ENCODE results near the gene BPIFA1. TPM values are rescaled to one million over a fixed set of nuclear protein-coding genes. Genes with fewer than 3 reads are reported as not detected.

The BPIFA1 gene
- total RNA-seq, 2 experiments from 2014 or later: not detected

DNA sequence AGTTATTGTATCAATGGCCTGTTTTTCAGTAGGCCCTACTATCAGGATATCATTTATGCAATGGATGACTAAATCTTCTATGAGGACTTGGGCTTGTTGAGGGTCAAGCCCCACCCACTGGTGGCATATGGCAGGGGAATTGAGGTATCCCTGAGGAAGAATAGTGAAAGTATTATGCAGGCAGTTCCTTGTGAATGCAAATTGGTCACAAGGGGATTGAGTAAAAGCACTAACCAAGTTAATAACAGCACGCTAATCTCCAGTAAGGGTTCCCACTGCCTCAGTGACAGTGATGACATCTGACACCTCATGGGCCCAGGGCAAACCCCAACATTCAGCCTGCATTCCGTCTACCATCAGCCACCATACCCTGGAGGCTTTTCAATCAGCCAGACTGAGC, 14.9 kb downstream of the BPIFA1 start:
- H3K4me3 Mint-ChIP-seq: no peak overlapping the region
- CTCF ChIA-PET: no interaction called here
- H3K27me3 Mint-ChIP-seq: peaks cover 12% of the 10 kb centered on the region
- no peaks in the 10 kb centered on the region for H3K4me1 Mint-ChIP-seq
- H3K9me3 Mint-ChIP-seq: no peaks in the 10 kb centered on the region
- no peak for DNase-seq
- POLR2A ChIA-PET: no interaction called here
- no peak overlapping the region for H3K27ac Mint-ChIP-seq
- no peaks in the 10 kb centered on the region for H3K36me3 Mint-ChIP-seq (ENCODE audit: low read depth)

DNA sequence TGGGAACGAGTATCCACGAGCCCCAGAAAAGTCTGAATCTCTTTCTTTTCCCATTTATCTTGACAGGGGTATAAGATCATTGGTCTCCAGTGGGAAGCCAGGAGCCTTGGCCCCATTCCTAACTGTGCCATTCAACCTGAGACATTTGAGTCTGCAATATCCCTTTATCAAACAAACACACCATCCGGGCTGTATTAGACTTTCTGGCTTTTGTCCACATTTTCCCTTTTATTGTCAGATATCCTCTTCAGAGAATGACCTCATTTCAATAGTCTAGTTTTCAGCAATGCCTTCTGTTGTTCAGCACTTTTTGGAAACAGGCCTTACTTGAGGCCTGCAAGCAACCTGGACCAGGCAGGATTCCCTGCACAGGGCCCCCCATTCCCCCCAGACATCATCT, 15.7 kb downstream of the BPIFA1 start:
- Mint-ChIP-seq H3K4me3 (no peak overlapping the region), H3K36me3 (ENCODE audit: low read depth) (no peaks in the 10 kb centered on the region), H3K27ac (no peak overlapping the region), H3K9me3 (no peaks in the 10 kb centered on the region), H3K4me1 (no peaks in the 10 kb centered on the region), H3K27me3 (peaks cover 17% of the 10 kb centered on the region)
- ChIA-PET POLR2A (no interaction called here), CTCF (no interaction called here)
- no peak for DNase-seq

DNA sequence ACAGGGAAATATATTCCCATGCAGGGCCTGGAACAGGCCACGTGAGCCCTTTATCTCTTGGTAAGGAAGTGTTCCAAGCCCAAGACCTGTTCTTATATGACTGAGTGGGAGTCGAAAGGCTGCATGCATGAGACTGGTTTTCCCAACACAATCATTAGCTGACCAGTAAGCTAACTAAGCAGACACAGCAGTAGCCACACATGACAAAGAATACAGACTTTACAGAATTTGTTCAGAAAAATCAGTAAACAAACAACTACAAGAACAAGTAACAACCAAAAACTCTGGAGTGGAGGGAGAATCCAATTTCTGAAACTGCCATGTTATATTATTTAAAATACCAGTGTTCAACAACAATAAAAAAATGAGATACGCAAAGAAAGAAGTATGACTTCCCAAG, 16.7 kb downstream of the BPIFA1 start:
- Mint-ChIP-seq H3K9me3 (no peaks in the 10 kb centered on the region), H3K27ac (no peak overlapping the region), H3K27me3 (peaks cover 22% of the 10 kb centered on the region), H3K4me1 (no peaks in the 10 kb centered on the region), H3K4me3 (no peak overlapping the region), H3K36me3 (ENCODE audit: low read depth) (no peaks in the 10 kb centered on the region)
- ChIA-PET POLR2A (no interaction called here), CTCF (no interaction called here)
- DNase-seq: no peak

DNA sequence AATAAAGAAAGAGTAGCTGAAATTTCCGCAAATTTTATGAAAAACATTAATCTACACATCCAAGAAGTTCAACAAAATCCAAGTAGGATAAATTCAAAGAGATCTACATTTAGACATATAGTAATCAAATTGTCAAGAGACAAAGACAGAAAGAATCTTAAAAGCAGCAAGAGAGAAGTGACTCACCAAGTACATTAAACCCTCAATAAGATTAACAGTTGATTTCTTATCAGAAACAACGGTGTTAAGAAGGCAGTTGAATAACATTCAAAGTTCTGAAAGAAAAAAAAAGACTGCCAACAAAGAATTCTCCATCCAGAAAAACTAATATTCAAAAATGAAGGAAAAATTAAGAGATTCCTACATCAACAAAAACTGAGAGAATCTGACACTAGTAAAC, 19.2 kb downstream of the BPIFA1 start:
- Mint-ChIP-seq H3K27me3 (peaks cover 24% of the 10 kb centered on the region), H3K4me1 (no peaks in the 10 kb centered on the region), H3K27ac (no peak overlapping the region), H3K36me3 (ENCODE audit: low read depth) (no peaks in the 10 kb centered on the region), H3K9me3 (no peaks in the 10 kb centered on the region), H3K4me3 (no peak overlapping the region)
- ChIA-PET CTCF (no interaction called here), POLR2A (no interaction called here)
- DNase-seq: no peak

DNA sequence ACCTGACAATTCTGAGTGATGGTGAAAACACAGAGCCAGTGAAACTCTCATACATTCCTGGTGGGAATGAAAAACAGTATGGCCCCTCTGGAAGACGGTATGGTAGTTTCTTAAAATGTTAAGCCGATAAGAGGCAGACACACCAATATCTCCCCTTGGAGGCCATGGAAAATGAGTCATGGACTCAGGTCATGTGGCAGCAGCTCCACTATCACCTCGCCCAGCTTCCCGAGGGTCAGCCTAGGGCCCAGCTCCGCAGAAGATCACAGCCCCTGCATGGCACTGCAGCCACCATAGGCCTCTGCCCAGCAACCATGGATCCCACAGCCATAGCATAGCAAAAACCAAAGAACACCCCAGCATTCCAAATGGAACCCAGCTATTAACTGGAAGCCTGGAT, 21.4 kb downstream of the BPIFA1 start:
- no peak for DNase-seq
- Mint-ChIP-seq H3K4me1 (peaks cover 2% of the 10 kb centered on the region), H3K9me3 (no peaks in the 10 kb centered on the region), H3K27me3 (peaks cover 34% of the 10 kb centered on the region), H3K4me3 (no peak overlapping the region), H3K27ac (no peak overlapping the region), H3K36me3 (ENCODE audit: low read depth) (no peaks in the 10 kb centered on the region)
- POLR2A ChIA-PET: no interaction called here
- CTCF ChIA-PET: no interaction called here

DNA sequence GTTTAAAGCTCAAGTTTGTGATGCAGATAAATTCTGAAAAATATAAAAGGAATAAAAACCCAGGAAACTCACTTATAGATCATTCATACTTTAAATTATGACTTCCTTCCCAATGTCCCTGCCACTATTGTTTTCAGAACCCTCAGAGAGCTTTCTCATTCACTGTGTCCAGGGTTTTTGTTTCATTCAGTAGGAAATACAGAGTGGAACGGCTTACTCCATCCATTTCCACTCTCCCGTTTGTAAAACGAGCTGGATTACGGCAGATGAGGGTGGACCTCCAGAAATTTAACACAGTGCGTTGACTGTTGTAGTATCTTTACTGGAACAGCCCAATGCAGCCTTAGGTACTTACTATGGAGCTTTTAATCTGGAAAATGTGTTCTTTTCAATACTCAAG, 23.6 kb downstream of the BPIFA1 start:
- POLR2A ChIA-PET: no interaction called here

DNA sequence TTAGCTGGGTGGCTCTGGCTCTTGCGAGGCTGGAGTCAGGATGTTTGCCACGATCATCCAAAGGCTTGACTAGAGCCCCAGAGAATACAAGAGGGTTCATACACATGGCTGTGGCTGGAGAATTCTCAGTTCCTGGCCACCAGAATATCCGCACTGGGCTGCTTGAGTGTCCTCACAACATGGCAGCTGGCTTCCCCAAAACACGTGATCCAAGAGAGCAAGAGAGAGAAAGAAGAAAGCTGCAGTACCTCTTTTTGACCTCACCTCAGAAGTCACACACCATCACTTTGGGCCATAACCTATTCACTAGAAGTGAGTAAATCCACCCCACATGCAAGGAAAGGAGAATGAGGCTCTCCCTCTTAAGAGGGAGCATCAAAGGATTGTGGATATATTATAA, 25.7 kb downstream of the BPIFA1 start:
- Mint-ChIP-seq H3K27me3 (peaks cover 29% of the 10 kb centered on the region), H3K36me3 (ENCODE audit: low read depth) (no peaks in the 10 kb centered on the region), H3K9me3 (no peaks in the 10 kb centered on the region), H3K4me3 (no peak overlapping the region), H3K27ac (no peak overlapping the region), H3K4me1 (peaks cover 2% of the 10 kb centered on the region)
- ChIA-PET CTCF (interaction anchor here (0.8 kb wide), 1 partner anchor 87 kb away, joined by 3 read pairs; no protein-coding TSS in a partner anchor), POLR2A (no interaction called here)
- no peak for DNase-seq

More for the DNA sequence above, 23.6 kb downstream of the BPIFA1 start:
- Mint-ChIP-seq H3K27ac (no peak overlapping the region), H3K9me3 (no peaks in the 10 kb centered on the region), H3K4me3 (no peak overlapping the region), H3K27me3 (peaks cover 39% of the 10 kb centered on the region), H3K4me1 (peaks cover 2% of the 10 kb centered on the region), H3K36me3 (ENCODE audit: low read depth) (no peaks in the 10 kb centered on the region)
- CTCF ChIA-PET: interaction anchor here (1.2 kb wide), 1 partner anchor 33 kb away, joined by 3 read pairs; no protein-coding TSS in a partner anchor
- no peak for DNase-seq

DNA sequence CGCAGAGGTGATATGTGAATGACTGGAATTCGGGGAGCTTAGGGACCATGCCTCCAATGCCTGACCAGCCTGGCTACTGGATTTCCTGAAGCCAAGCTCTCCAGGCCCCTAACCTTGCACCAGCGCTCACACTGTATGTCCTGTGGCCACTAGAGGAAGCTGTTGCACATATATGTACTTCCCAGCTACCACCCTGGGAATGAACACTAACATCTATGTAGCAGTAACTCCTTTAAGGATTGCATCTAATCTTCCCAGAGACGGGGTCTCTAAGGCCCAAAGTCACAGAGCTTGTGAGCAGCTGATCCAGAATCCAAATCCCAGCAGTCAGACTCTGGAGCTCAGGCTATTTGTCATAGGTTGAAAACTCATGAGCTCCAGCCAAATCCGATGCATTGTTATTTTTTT, 26.9 kb downstream of the BPIFA1 start:
- CTCF ChIA-PET: interaction anchor here (1.3 kb wide), 1 partner anchor 33 kb away, joined by 4 read pairs; no protein-coding TSS in a partner anchor
- POLR2A ChIA-PET: no interaction called here
- Mint-ChIP-seq H3K9me3 (no peaks in the 10 kb centered on the region), H3K27ac (no peak overlapping the region), H3K4me1 (peaks cover 2% of the 10 kb centered on the region), H3K27me3 (peaks cover 23% of the 10 kb centered on the region), H3K36me3 (ENCODE audit: low read depth) (no peaks in the 10 kb centered on the region), H3K4me3 (no peak overlapping the region)
- no peak for DNase-seq

DNA sequence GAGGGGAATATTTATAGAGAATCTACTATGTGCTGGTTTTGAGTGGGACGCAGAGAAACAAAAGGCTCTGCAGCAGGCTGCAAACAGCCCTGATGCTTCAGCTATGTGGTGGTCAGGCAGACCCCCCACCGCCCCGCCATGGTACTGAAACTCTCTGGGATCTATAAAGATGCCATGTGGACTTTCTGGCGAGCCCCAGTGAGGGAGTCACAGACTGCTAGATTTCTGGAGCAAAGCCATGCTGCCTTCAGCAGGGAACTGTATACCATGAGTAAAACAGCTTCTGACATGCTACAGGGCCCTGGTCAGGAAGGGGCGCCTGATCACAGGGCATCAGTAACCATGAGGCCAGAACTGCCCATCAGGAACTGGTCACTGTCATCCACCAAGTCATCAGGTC, 28.0 kb downstream of the BPIFA1 start:
- H3K27ac Mint-ChIP-seq: no peak overlapping the region
- ChIA-PET CTCF (interaction anchor here (1.3 to 1.6 kb wide), 2 partner anchors 35 to 36 kb away, joined by 4 to 7 read pairs; no protein-coding TSS in a partner anchor), POLR2A (no interaction called here)
- H3K27me3 Mint-ChIP-seq: peaks cover 24% of the 10 kb centered on the region
- DNase-seq: no peak
- no peak overlapping the region for H3K4me3 Mint-ChIP-seq
- H3K36me3 Mint-ChIP-seq (ENCODE audit: low read depth): no peaks in the 10 kb centered on the region
- H3K4me1 Mint-ChIP-seq: peaks cover 2% of the 10 kb centered on the region
- H3K9me3 Mint-ChIP-seq: no peaks in the 10 kb centered on the region

DNA sequence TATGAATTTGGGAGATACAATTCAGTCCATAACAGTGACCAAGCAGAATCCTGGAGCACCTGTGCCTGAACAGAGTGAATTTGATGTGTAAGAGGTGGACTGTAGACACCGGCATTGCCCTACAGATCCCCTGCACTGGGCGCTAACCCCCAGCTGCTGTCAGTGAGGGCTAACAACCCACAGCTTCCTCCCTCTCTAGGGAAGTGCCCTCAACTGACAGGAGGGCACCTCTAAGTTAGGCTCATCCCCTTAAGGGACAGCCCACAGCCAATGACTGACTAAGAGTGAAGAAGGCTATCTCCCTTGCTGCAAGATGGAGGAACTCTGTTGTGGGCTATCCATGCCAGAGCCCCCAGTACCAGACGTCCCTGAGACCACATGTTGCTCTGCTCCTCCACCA, 31.9 kb downstream of the BPIFA1 start:
- Mint-ChIP-seq H3K36me3 (ENCODE audit: low read depth) (no peaks in the 10 kb centered on the region), H3K4me1 (peaks cover under 1% of the 10 kb centered on the region), H3K4me3 (no peak overlapping the region), H3K9me3 (no peaks in the 10 kb centered on the region), H3K27ac (no peak overlapping the region), H3K27me3 (peaks cover 41% of the 10 kb centered on the region)
- ChIA-PET CTCF (no interaction called here), POLR2A (no interaction called here)
- no peak for DNase-seq

DNA sequence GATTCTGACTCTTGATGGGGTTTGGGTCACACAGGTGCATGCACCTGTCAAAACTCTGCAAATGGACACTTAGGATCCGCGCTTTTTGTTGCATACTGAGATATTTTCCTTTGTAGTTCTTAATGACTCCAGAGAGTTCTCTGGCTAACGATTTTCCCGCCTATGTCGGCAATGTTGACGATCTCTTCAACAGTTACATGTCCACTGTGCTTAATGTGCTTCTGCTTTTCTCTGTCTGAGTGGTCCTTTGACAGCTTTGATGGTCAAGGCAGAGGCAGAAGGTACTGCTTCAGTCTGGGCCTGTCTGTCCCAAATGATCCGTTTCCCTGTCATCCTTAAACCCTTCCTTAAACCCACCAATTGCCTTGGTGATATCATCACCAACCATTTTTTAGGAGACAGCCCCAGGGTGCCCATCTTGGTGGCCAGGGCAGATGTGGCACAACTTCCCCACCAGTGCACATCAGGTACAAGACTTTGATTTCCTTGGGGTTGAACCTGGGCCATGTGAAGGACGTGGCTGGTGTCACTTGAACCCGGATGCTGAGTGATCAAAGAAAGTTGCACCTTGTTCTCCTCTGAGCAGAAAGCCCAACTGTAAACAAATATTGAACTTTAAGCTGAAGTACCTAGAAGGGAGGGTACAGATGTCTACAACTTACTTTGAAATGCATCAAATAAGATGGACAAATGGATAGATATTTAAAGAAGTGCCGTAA, 36.5 kb downstream of the BPIFA1 start:
- DNase-seq: no peak
- H3K4me1 Mint-ChIP-seq: peaks cover 8% of the 10 kb centered on the region
- CTCF ChIA-PET: interaction anchor here (1.7 kb wide), 1 partner anchor 19 kb away, joined by 3 read pairs; no protein-coding TSS in a partner anchor
- no peak overlapping the region for H3K27ac Mint-ChIP-seq
- H3K9me3 Mint-ChIP-seq: no peaks in the 10 kb centered on the region
- H3K4me3 Mint-ChIP-seq: no peak overlapping the region
- H3K27me3 Mint-ChIP-seq: peaks cover 35% of the 10 kb centered on the region
- POLR2A ChIA-PET: no interaction called here
- H3K36me3 Mint-ChIP-seq (ENCODE audit: low read depth): no peaks in the 10 kb centered on the region

DNA sequence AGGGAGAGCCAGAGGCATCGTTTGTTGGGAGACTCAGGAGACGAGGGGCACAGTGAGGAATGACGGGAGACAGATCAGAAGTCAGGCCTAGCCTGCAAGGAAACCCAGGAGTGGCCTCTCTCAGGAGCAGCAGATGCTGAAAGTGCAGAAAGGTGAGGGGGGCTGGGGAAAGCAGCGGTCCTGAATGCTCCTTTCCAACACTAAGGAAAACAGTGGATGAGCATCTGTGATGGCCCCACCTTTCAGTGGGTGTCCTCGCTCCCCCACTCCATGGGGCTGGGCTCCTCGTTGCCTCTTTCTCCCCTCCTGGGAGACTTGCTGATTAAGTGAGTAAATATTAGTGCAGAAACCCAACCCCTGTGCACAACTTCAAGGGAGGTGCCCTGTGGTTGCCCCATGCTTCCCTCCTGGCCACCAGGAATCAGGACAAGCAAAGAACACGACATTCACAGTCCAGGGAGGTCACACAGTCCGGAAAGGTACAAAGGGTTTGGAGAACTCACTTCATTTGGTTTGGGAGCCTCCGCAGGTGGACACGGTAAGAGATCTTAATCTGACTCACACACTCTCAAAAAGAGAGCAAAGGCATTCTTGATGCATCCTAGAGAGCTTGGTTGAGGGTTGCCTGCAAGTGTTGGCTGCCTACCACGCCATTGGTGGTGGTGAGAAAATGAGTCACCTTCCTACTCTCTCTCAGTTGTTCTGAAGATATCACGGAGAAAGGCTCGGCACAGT, 37.5 kb downstream of the BPIFA1 start:
- Mint-ChIP-seq H3K9me3 (no peaks in the 10 kb centered on the region), H3K4me3 (no peak overlapping the region), H3K36me3 (ENCODE audit: low read depth) (no peaks in the 10 kb centered on the region), H3K27ac (no peak overlapping the region), H3K27me3 (peaks cover 37% of the 10 kb centered on the region), H3K4me1 (peaks cover 8% of the 10 kb centered on the region)
- peak; percentile 32 for DNase-seq
- ChIA-PET POLR2A (no interaction called here), CTCF (no interaction called here)

DNA sequence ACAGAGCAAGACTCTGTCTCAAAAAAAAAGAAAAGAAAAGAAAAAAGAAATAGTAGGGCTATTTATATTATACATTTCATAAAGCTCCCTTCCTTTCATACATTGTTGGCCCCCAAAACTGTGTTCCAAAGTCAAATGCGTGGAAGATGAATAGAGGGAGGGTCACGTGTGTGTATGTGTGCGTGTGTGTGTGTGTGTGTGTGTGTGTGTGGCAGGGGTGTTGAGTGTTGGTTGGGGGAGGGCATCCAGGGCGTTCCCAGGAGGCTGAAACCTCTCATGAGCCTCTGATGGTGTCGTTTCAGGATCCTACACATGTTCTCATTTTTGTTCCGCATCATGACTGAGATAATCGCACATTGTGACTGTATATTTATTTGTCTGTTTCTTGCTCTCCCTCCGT, 39.4 kb downstream of the BPIFA1 start:
- H3K27ac Mint-ChIP-seq: no peak overlapping the region
- ChIA-PET POLR2A (no interaction called here), CTCF (no interaction called here)
- H3K9me3 Mint-ChIP-seq: no peaks in the 10 kb centered on the region
- H3K27me3 Mint-ChIP-seq: peaks cover 33% of the 10 kb centered on the region
- no peak overlapping the region for H3K4me3 Mint-ChIP-seq
- no peaks in the 10 kb centered on the region for H3K36me3 Mint-ChIP-seq (ENCODE audit: low read depth)
- peaks cover 8% of the 10 kb centered on the region for H3K4me1 Mint-ChIP-seq
- no peak for DNase-seq

DNA sequence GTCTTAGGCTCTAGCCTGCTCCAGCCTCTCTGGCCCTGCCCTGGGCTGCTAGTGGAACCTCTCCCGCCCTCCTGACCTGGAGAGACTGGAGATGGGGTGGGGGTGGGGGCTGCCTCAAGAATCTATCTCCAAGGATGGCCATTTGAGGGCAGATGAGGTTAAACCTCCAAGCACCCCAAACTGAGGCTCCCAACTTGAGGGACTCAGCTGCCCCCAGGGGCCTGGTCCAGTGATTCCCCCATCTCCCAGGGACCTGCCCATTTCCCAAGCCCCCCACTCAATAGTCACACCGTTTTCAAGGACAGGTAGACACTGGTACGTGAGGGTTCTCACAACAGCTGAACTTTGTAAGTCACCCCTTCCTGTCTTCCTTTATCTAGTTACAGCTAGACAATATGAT, 40.1 kb downstream of the BPIFA1 start:
- H3K9me3 Mint-ChIP-seq: no peaks in the 10 kb centered on the region
- CTCF ChIA-PET: interaction anchor here (1.0 kb wide), 1 partner anchor 9 kb away, joined by 3 read pairs; no protein-coding TSS in a partner anchor
- H3K4me1 Mint-ChIP-seq: peaks cover 8% of the 10 kb centered on the region
- H3K27ac Mint-ChIP-seq: no peak overlapping the region
- POLR2A ChIA-PET: no interaction called here
- H3K4me3 Mint-ChIP-seq: no peak overlapping the region
- H3K27me3 Mint-ChIP-seq: peaks cover 28% of the 10 kb centered on the region
- DNase-seq: no peak
- H3K36me3 Mint-ChIP-seq (ENCODE audit: low read depth): no peaks in the 10 kb centered on the region

Data from activated CD4-positive, alpha-beta memory T cell treated with anti-CD3 and anti-CD28 coated beads, Interleukin-2, amount 10 ng/mL, durations not matched to agents 7 days and 5 days (primary cell).